ENCODE results near the gene PDRG1.

PDRG1 gene

DNA sequence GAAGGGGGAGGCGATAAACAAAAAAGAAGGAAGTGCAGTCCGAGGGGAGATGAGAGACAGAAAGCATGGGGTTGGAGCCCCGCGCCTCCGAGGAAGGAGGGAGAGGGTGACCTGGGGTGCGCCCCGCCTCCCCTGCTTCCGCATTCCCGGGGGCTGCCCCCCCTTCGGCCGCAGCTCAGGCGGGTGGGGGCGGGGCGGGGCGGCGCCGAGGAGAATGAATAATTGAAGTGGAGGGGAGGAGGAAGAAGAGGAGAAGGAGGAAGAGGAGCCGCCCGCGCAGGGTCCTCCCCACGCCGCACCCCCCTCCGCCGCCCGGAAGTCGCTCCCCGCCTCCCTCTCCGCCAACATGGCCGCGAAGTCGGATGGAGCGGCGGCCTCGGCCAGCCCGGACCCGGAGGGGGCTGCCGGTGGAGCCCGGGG lies 16.0 kb upstream of the PDRG1 start, which contains the start of gene XKR7:
XKR7 (plus strand) TSS at position 322 of the 420 bp plus-strand sequence; CDS start at position 347, 25 bp downstream.
- no peak for TF ChIP-seq CREB1 (IDR thresholded peaks at IDR 0.05; ENCODE audit: low read depth)
- no peak for TF ChIP-seq RAD21 (IDR thresholded peaks at IDR 0.05; ENCODE audit: low read depth)
- TF ChIP-seq, protein P1, sequence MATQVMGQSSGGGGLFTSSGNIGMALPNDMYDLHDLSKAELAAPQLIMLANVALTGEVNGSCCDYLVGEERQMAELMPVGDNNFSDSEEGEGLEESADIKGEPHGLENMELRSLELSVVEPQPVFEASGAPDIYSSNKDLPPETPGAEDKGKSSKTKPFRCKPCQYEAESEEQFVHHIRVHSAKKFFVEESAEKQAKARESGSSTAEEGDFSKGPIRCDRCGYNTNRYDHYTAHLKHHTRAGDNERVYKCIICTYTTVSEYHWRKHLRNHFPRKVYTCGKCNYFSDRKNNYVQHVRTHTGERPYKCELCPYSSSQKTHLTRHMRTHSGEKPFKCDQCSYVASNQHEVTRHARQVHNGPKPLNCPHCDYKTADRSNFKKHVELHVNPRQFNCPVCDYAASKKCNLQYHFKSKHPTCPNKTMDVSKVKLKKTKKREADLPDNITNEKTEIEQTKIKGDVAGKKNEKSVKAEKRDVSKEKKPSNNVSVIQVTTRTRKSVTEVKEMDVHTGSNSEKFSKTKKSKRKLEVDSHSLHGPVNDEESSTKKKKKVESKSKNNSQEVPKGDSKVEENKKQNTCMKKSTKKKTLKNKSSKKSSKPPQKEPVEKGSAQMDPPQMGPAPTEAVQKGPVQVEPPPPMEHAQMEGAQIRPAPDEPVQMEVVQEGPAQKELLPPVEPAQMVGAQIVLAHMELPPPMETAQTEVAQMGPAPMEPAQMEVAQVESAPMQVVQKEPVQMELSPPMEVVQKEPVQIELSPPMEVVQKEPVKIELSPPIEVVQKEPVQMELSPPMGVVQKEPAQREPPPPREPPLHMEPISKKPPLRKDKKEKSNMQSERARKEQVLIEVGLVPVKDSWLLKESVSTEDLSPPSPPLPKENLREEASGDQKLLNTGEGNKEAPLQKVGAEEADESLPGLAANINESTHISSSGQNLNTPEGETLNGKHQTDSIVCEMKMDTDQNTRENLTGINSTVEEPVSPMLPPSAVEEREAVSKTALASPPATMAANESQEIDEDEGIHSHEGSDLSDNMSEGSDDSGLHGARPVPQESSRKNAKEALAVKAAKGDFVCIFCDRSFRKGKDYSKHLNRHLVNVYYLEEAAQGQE (IDR thresholded peaks at IDR 0.05; ENCODE audit: low read depth), result no peak
- TF ChIP-seq TAF1 (IDR thresholded peaks at IDR 0.05; ENCODE audit: low read depth), result no peak
- 0 out of 2 replicates have a peak, but pooled peaks have one; percentile 51 for TF ChIP-seq ZBTB7A (IDR thresholded peaks at IDR 0.05; ENCODE audit: low read depth)
- TF ChIP-seq, protein P2, sequence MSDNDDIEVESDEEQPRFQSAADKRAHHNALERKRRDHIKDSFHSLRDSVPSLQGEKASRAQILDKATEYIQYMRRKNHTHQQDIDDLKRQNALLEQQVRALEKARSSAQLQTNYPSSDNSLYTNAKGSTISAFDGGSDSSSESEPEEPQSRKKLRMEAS (IDR thresholded peaks at IDR 0.05), result no peak
- no peak for TF ChIP-seq FOXM1 (IDR thresholded peaks at IDR 0.05; ENCODE audit: borderline replicate concordance, low read depth)
- TF ChIP-seq, protein P3, sequence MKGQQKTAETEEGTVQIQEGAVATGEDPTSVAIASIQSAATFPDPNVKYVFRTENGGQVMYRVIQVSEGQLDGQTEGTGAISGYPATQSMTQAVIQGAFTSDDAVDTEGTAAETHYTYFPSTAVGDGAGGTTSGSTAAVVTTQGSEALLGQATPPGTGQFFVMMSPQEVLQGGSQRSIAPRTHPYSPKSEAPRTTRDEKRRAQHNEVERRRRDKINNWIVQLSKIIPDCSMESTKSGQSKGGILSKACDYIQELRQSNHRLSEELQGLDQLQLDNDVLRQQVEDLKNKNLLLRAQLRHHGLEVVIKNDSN (IDR thresholded peaks at IDR 0.05), result no peak
- TF ChIP-seq YY1 (IDR thresholded peaks at IDR 0.05; ENCODE audit: low read depth), result peak; percentile 67; the same call in 1 of the 2 replicates
- TF ChIP-seq NFIC (IDR thresholded peaks at IDR 0.05), result no peak
- no peak for TF ChIP-seq TCF12 (IDR thresholded peaks at IDR 0.05; ENCODE audit: low read depth)
- TF ChIP-seq EP300 (IDR thresholded peaks at IDR 0.05; ENCODE audit: borderline replicate concordance), result no peak
- no peak for TF ChIP-seq CEBPB (IDR thresholded peaks at IDR 0.05)
- no peak for TF ChIP-seq EGR1 (IDR thresholded peaks at IDR 0.05)
- peak; percentile 89 for TF ChIP-seq TEAD4 (IDR thresholded peaks at IDR 0.05)

DNA sequence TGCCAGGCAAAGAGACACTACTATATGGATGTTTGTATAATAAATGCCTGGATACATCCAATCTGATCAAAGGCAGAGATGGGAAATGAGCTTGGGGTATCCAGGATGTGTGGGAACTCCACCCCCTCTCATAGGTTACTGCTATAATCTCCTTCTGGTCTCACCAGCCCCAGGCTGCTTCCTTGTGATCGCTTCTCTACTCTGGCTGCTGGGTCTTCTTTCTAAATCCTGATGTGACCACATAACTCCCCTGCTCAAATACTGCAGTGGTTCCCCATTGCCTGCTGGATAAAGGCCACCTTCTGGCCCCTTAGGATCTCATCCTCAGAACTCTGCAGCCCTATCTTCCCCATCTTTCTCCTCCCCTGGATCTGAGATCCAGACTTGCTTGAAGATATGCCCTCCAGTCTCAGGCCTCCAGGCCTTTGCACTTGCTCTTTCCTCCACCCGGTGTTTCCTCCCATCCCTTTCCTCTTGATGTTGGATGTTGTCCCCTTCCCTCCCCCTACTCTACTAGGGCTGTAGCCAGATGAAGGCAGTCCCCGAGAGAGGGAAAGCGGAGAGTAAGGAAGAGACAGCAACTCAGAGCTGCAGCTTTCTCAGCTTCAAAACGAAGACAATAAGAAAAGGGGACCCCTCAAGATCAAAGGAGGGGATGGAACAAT lies 15.3 kb upstream of the PDRG1 start:
- TF ChIP-seq YY1 (IDR thresholded peaks at IDR 0.05; ENCODE audit: low read depth), result no peak
- no peak for TF ChIP-seq EP300 (IDR thresholded peaks at IDR 0.05; ENCODE audit: borderline replicate concordance)
- no peak for TF ChIP-seq TCF12 (IDR thresholded peaks at IDR 0.05; ENCODE audit: low read depth)
- TF ChIP-seq, protein P1 (IDR thresholded peaks at IDR 0.05; ENCODE audit: low read depth), result no peak
- TF ChIP-seq CEBPB (IDR thresholded peaks at IDR 0.05), result no peak
- TF ChIP-seq CREB1 (IDR thresholded peaks at IDR 0.05; ENCODE audit: low read depth), result no peak

DNA sequence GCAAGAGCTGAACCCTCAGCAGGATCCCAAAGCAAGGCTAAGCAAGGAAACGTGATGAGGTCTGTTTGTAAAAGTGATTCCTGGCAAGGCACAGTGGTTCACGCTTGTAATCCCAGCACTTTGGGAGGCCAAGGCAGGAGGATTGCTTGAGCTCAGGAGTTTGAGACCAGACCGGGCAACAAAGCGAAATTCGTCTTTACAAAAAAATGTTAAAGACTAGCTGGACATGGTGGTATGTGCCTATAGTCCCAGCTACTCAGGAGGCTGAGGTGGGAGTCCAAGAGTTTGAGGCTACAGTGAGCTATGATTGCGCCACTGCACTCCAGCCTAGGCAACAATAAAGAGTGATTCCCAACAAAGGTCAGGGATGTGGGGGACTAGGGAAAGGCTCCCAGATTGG lies 12.0 kb upstream of the PDRG1 start:
- TF ChIP-seq RAD21 (IDR thresholded peaks at IDR 0.05; ENCODE audit: low read depth) (no peak), FOXM1 (IDR thresholded peaks at IDR 0.05; ENCODE audit: borderline replicate concordance, low read depth) (no peak), EP300 (IDR thresholded peaks at IDR 0.05; ENCODE audit: borderline replicate concordance) (no peak), CEBPB (IDR thresholded peaks at IDR 0.05) (no peak), EGR1 (IDR thresholded peaks at IDR 0.05) (no peak), ZBTB7A (IDR thresholded peaks at IDR 0.05; ENCODE audit: low read depth) (no peak), CREB1 (IDR thresholded peaks at IDR 0.05; ENCODE audit: low read depth) (no peak), TAF1 (IDR thresholded peaks at IDR 0.05; ENCODE audit: low read depth) (no peak), NFIC (IDR thresholded peaks at IDR 0.05) (no peak)

DNA sequence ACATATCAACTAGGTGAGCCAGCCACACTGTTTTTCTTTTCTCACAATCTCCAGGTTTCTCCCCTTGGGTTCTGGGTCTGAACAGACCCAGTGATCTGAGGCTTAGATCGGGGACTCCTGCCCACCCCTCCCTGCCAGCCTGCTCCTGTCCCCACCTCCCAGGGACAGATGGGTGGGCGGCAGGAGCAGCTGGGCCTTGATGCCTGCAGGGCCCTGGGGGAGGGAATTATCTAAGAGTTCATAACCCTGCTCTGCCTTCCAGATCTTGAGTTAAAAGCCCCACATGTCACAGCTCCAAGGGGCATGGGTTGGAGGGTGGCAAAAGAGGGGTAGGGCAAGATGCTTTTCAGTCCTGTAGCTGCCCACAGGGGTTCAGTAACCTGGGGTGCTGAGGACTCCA lies 10.9 kb upstream of the PDRG1 start:
- TF ChIP-seq YY1 (IDR thresholded peaks at IDR 0.05; ENCODE audit: low read depth) (no peak), FOXM1 (IDR thresholded peaks at IDR 0.05; ENCODE audit: borderline replicate concordance, low read depth) (no peak), ZBTB7A (IDR thresholded peaks at IDR 0.05; ENCODE audit: low read depth) (no peak), CREB1 (IDR thresholded peaks at IDR 0.05; ENCODE audit: low read depth) (no peak), TCF12 (IDR thresholded peaks at IDR 0.05; ENCODE audit: low read depth) (no peak), CEBPB (IDR thresholded peaks at IDR 0.05) (no peak), RAD21 (IDR thresholded peaks at IDR 0.05; ENCODE audit: low read depth) (no peak)
- TF ChIP-seq, protein P1 (IDR thresholded peaks at IDR 0.05; ENCODE audit: low read depth), result no peak
- TF ChIP-seq, protein P2 (IDR thresholded peaks at IDR 0.05), result no peak
